Endodermal cell (in vitro differentiated cells): Measurements from ENCODE around the gene BTD. TPM values are rescaled to one million over a fixed set of nuclear protein-coding genes. Genes with fewer than 3 reads are reported as not detected.

ENCODE experiments used
- DNase-seq: peaks from one replicate; pipeline ENCODE4 v3.0.0-alpha.2; 2017
- H3K27ac ChIP-seq: 2 replicates; pipeline ENCODE4 v1.5.1; 2013; ENCODE audit warnings: mild to moderate bottlenecking, low read depth, low read length, moderate library complexity
- H3K27me3 ChIP-seq: 2 replicates; pipeline ENCODE4 v1.6.1; 2013; ENCODE audit warnings: mild to moderate bottlenecking, low read length, moderate library complexity; ENCODE audit not compliant: insufficient read depth, control insufficient read depth, poor library complexity, severe bottlenecking
- H3K36me3 ChIP-seq: 2 replicates; pipeline ENCODE4 v1.7.0; 2013; ENCODE audit warnings: mild to moderate bottlenecking, low read length, moderate library complexity; ENCODE audit not compliant: control insufficient read depth, insufficient read depth
- H3K4me1 ChIP-seq: one replicate; pipeline ENCODE4 v1.7.0; 2013; ENCODE audit warnings: low read length; ENCODE audit not compliant: control insufficient read depth, insufficient read depth
- H3K4me3 ChIP-seq: 2 replicates; pipeline ENCODE4 v1.5.1; 2013; ENCODE audit warnings: mild to moderate bottlenecking, low read length, moderate library complexity
- H3K9ac ChIP-seq: 2 replicates; pipeline ENCODE4 v1.6.1; 2013; ENCODE audit warnings: mild to moderate bottlenecking, low read length, moderate library complexity; ENCODE audit not compliant: poor library complexity, severe bottlenecking; ENCODE audit errors: extremely low read depth
- H3K9me3 ChIP-seq: 2 replicates; pipeline ENCODE4 v1.6.1; 2013; ENCODE audit warnings: mild to moderate bottlenecking, low read length, moderate library complexity; ENCODE audit not compliant: control insufficient read depth
- H3K27ac Mint-ChIP-seq: 2 replicates; pipeline ENCODE4 v1.8.0; 2020; ENCODE audit warnings: mixed read lengths
- H3K27me3 Mint-ChIP-seq: 2 replicates; pipeline ENCODE4 v1.8.0; 2021; ENCODE audit warnings: mild to moderate bottlenecking, mixed read lengths; ENCODE audit not compliant: insufficient read depth
- H3K36me3 Mint-ChIP-seq: 2 replicates; pipeline ENCODE4 v1.8.0; 2020; ENCODE audit warnings: low read depth, mixed read lengths
- H3K4me1 Mint-ChIP-seq: 2 replicates; pipeline ENCODE4 v1.8.0; 2020; ENCODE audit warnings: mixed read lengths
- H3K4me3 Mint-ChIP-seq: 2 replicates; pipeline ENCODE4 v1.8.0; 2020; ENCODE audit warnings: mild to moderate bottlenecking, moderate library complexity, mixed read lengths
- H3K9me3 Mint-ChIP-seq: 2 replicates; pipeline ENCODE4 v1.8.0; 2020; ENCODE audit warnings: mild to moderate bottlenecking, mixed read lengths
- WGBS, 2 experiments: methylation state at CpG; one replicate each; pipeline versions ENCODE4 v1.1.5 to v1.1.7; 2013; ENCODE audit warnings: missing lambda C conversion rate in 2 of 2, mixed read lengths in 1 of 2; ENCODE audit not compliant: insufficient coverage in 1 of 2, insufficient read length in 1 of 2; 5-methylcytosine and 5-hydroxymethylcytosine counted together
- total RNA-seq, 2 donors: library from RNA; stranded (reverse); fragmentation: NEBNext Ultra II Directional in 1 of 2; extraction: Animal tissue kit (Norgen Biotek cat#: 25700) in 1 of 2; gene quantifications; 2 replicates in 1 of 2; 3 replicates in 1 of 2; pipeline ENCODE4 v1.2.1, GENCODE V29; 2021
- TF ChIP-seq, protein P1 (sequence below): fragments of 200-600 bp; sonication (generic); conservative IDR thresholded peaks from 2 replicates; pipeline ENCODE4 v1.5.0; 2021; ENCODE audit warnings: antibody characterized with exemption, mild to moderate bottlenecking

Gene BTD
- total RNA-seq, 2 donors from 2014 or later, result 25.7 to 27.8 TPM

DNA sequence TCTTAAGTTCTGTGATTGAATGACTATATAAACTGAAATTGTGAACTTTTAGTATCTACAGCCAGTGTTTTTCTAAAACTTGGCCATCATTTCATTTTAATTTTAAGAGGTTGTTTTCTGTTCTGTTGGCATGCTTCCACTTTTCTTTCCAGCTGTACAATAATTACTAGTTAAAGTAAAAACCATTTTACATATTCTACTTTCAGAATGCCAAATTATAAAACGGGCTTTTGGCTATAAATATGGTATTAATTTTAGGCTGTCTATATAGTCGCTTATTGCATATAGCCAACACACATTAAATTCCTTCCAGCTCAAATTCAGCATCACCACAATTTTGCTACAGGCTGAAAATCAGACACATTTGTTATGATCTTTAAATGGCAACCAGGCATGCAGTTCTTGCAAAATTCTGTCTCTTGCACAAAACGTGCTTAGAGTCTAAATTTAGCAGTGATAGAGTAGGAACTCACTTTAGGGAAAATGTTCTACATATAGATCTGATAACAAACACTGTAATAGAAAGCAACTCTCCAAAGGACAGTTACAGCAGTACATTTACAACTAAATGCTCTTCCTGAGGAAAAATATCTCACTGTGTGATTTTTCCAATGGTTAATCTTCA lies 81.1 kb downstream of the BTD start:
- Histone ChIP-seq H3K4me1 (no peaks in the 10 kb centered on the region), H3K9me3 (no peaks in the 10 kb centered on the region), H3K36me3 (peaks cover 54% of the 10 kb centered on the region), H3K27me3 (no peaks in the 10 kb centered on the region), H3K27ac (no peak overlapping the region), H3K9ac (no peak overlapping the region), H3K4me3 (no peak overlapping the region)
- Mint-ChIP-seq H3K27ac (no peak overlapping the region), H3K36me3 (peaks cover 36% of the 10 kb centered on the region), H3K9me3 (no peaks in the 10 kb centered on the region), H3K27me3 (no peaks in the 10 kb centered on the region), H3K4me1 (no peaks in the 10 kb centered on the region), H3K4me3 (no peak overlapping the region)
- DNase-seq, result no peak
- WGBS, 2 experiments, result 100% methylated on average over 2 of the region's 3 CpGs; no CpG with 5 or more reads in 1 of the 2 experiments
- TF ChIP-seq, protein P1, sequence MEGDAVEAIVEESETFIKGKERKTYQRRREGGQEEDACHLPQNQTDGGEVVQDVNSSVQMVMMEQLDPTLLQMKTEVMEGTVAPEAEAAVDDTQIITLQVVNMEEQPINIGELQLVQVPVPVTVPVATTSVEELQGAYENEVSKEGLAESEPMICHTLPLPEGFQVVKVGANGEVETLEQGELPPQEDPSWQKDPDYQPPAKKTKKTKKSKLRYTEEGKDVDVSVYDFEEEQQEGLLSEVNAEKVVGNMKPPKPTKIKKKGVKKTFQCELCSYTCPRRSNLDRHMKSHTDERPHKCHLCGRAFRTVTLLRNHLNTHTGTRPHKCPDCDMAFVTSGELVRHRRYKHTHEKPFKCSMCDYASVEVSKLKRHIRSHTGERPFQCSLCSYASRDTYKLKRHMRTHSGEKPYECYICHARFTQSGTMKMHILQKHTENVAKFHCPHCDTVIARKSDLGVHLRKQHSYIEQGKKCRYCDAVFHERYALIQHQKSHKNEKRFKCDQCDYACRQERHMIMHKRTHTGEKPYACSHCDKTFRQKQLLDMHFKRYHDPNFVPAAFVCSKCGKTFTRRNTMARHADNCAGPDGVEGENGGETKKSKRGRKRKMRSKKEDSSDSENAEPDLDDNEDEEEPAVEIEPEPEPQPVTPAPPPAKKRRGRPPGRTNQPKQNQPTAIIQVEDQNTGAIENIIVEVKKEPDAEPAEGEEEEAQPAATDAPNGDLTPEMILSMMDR, result no peak

- TF ChIP-seq, protein P1, result no peak
- WGBS, 2 experiments, result 88% methylated on average over 1 of the region's 1 CpG; no CpG with 5 or more reads in 1 of the 2 experiments
- no peaks in the 10 kb centered on the region for H3K27me3 ChIP-seq
- no peak overlapping the region for H3K4me3 ChIP-seq
- no peak overlapping the region for H3K9ac ChIP-seq
- Mint-ChIP-seq H3K4me3 (no peak overlapping the region), H3K27ac (no peak overlapping the region), H3K4me1 (no peaks in the 10 kb centered on the region), H3K36me3 (peaks cover 36% of the 10 kb centered on the region), H3K9me3 (no peaks in the 10 kb centered on the region), H3K27me3 (no peaks in the 10 kb centered on the region)
- H3K27ac ChIP-seq, result no peak overlapping the region
- H3K36me3 ChIP-seq, result peaks cover 52% of the 10 kb centered on the region
- H3K4me1 ChIP-seq, result no peaks in the 10 kb centered on the region
- no peak for DNase-seq
- H3K9me3 ChIP-seq, result no peaks in the 10 kb centered on the region
Observed at GRCh38 chr3:15683253-15683652, 81.7 kb downstream of the BTD start.

- no peaks in the 10 kb centered on the region for H3K27me3 ChIP-seq
- Mint-ChIP-seq H3K4me3 (no peak overlapping the region), H3K9me3 (no peaks in the 10 kb centered on the region), H3K4me1 (no peaks in the 10 kb centered on the region), H3K27ac (no peak overlapping the region), H3K36me3 (peaks cover 42% of the 10 kb centered on the region), H3K27me3 (no peaks in the 10 kb centered on the region)
- DNase-seq, result no peak
- H3K9me3 ChIP-seq, result no peaks in the 10 kb centered on the region
- no peak overlapping the region for H3K4me3 ChIP-seq
- WGBS, 2 experiments, result 89 to 94% methylated on average over 6 to 7 of the region's 7 CpGs
- TF ChIP-seq, protein P1, result no peak
- no peak overlapping the region for H3K9ac ChIP-seq
- no peaks in the 10 kb centered on the region for H3K4me1 ChIP-seq
- H3K27ac ChIP-seq, result no peak overlapping the region
- peaks cover 54% of the 10 kb centered on the region for H3K36me3 ChIP-seq
Observed at GRCh38 chr3:15685927-15686326, 84.4 kb downstream of the BTD start.
